Measurements from ENCODE around the gene TFF3. TPM values are rescaled to one million over a fixed set of nuclear protein-coding genes. Genes with fewer than 3 reads are reported as not detected.

The TFF3 gene
- total and polyA plus RNA-seq, 2 of the 4 experiments (the other 2 are of a cell fraction) = not detected

DNA sequence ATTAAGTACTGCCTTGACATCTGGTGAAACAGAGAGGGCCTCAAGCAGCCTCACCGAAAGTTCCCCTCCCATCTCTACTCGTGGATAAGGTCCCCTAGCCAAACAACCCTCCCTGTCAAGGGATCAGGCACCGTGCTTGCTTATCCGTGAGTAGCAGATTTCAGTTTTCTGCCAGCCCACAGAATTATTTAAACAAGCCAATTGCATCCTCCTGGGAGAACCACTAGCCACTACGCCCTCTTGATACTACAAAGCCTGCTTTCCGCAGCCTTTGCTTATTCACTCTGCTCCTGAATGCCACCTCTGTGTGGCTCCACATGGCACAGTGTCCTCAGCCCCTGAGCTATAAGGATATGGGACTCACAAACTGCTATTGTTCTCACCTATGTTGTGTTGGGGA is 41.4 kb upstream of the TFF3 start:
- Histone ChIP-seq H2BK120ac (ENCODE audit: low read depth, low read length) (no peak overlapping the region), H3K27me3 (ENCODE audit: control insufficient read depth, insufficient read depth, low read length) (peaks cover 13% of the 10 kb centered on the region), H3K18ac (ENCODE audit: low read depth, low read length) (no peak overlapping the region), H3K56ac (ENCODE audit: extremely low read depth, insufficient read depth, low read length) (no peak overlapping the region), H4K8ac (ENCODE audit: low read depth in 2 of 2, low read length in 2 of 2) (no peak overlapping the region), H2BK15ac (ENCODE audit: low read depth, low read length) (no peak overlapping the region), H3K4ac (ENCODE audit: low read depth, low read length) (no peak overlapping the region), H3K27ac (ENCODE audit: insufficient read depth, low read length) (no peak overlapping the region), H3K79me1 (ENCODE audit: low read depth in 1 of 2, low read length in 2 of 2) (no peaks in the 10 kb centered on the region), H2BK20ac (ENCODE audit: low read depth, low read length) (no peak overlapping the region), H3K9me3 (ENCODE audit: control insufficient read depth, insufficient read depth, low read length) (no peaks in the 10 kb centered on the region; the same call in 1 of the 2 replicates), H4K20me1 (ENCODE audit: insufficient read depth, low read length) (no peaks in the 10 kb centered on the region), H3K4me2 (ENCODE audit: low read depth, low read length) (no peak overlapping the region), H3K9me1 (ENCODE audit: insufficient read depth, low read length) (no peaks in the 10 kb centered on the region), H4K91ac (ENCODE audit: insufficient read depth, low read depth, low read length) (no peak overlapping the region), H3K14ac (replicated peaks; ENCODE audit: low read depth, low read length) (no peak overlapping the region), H3K36me3 (ENCODE audit: control insufficient read depth, insufficient read depth, low read length) (no peaks in the 10 kb centered on the region), H3K4me1 (ENCODE audit: control insufficient read depth, insufficient read depth, low read length) (no peaks in the 10 kb centered on the region), H3K23ac (ENCODE audit: low read depth, low read length) (no peak overlapping the region), H3K9ac (ENCODE audit: low read depth, low read length) (no peak overlapping the region), H4K5ac (ENCODE audit: low read depth, low read length) (no peak overlapping the region), H3K4me3 (ENCODE audit: insufficient read depth, low read depth, low read length) (no peak overlapping the region), H2BK5ac (ENCODE audit: low read depth, low read length, poor library complexity, severe bottlenecking) (no peak overlapping the region), H2AFZ (replicated peaks; ENCODE audit: low read length, poor library complexity) (no peak overlapping the region), H2AK5ac (ENCODE audit: low read depth, low read length) (no peak overlapping the region), H2AK9ac (replicated peaks; ENCODE audit: low read depth, low read length, poor library complexity) (no peak overlapping the region)
- intact Hi-C loops (cut with micrococcal nuclease) = no loop called here
- ATAC-seq (ENCODE audit: low read depth) (no peak), DNase-seq (no peak)
- dilution Hi-C loops (cut with HindIII; ENCODE audit: low sequenced_read_pairs, unreplicated experiment) = no loop called here
- in situ Hi-C loops (cut with MboI; ENCODE audit: low sequenced_read_pairs) = no loop called here
- 10% methylated on average over 2 of the region's 6 CpGs; no CpG with 5 or more reads in 1 of the 2 experiments for WGBS, 2 experiments (ENCODE audit: extremely low coverage in 2 of 2, insufficient read length in 1 of 2)
- ChIA-PET CTCF (interaction anchor here (0.6 to 1.1 kb wide), 2 partner anchors 10 to 32 kb away, joined by 3 to 4 read pairs; no protein-coding TSS in a partner anchor), POLR2A (ENCODE audit: unreplicated experiment) (no interaction called here)
- TF ChIP-seq CEBPB (IDR thresholded peaks at IDR 0.05; ENCODE audit: low read depth, low read length) = no peak
- no peak for TF ChIP-seq RFX5 (IDR thresholded peaks at IDR 0.05; ENCODE audit: low read depth, low read length)
- no peak for TF ChIP-seq POLR2A (IDR thresholded peaks at IDR 0.05; ENCODE audit: low read depth, low read length)
- no peak for TF ChIP-seq RCOR1 (IDR thresholded peaks at IDR 0.05; ENCODE audit: insufficient replicate concordance, low read length)
- no peak for TF ChIP-seq SMC3 (IDR thresholded peaks at IDR 0.05; ENCODE audit: low read depth, low read length)
- TF ChIP-seq MAZ (IDR thresholded peaks at IDR 0.05; ENCODE audit: borderline replicate concordance, low read depth, low read length) = no peak
- TF ChIP-seq MXI1 (IDR thresholded peaks at IDR 0.05; ENCODE audit: borderline replicate concordance, low read depth, low read length) = no peak
- no peak for TF ChIP-seq USF2 (IDR thresholded peaks at IDR 0.05; ENCODE audit: low read depth, low read length)
- no peak for TF ChIP-seq RAD21 (IDR thresholded peaks at IDR 0.05; ENCODE audit: low read length)
- no TSS peak for BruUV-seq (replicated peaks)
